Mesenteric fat pad (tissue), 1 donor: ENCODE results near the gene SLC34A1. TPM values are rescaled to one million over a fixed set of nuclear protein-coding genes. Genes with fewer than 3 reads are reported as not detected.
"Not testable (repeated sequence)": the region's sequence is repeated elsewhere in the genome, so short reads cannot be mapped to it uniquely, and the experiment has no call there.

Source experiments
- DNase-seq: peaks from one replicate; pipeline ENCODE4 v3.0.0-alpha.2; 2020; ENCODE audit warnings: low spot score
- total RNA-seq: library from RNA; stranded (reverse); fragmentation: NEBNext Ultra II Directional; extraction: Animal tissue kit (Norgen Biotek cat#: 25700); gene quantifications from one replicate; pipeline ENCODE4 v1.2.1, GENCODE V29; 2021
- donor health status: DM: yes; HTN: yes; CAD: no.

The SLC34A1 gene
- total RNA-seq, 1 donor from 2014 or later: not detected

DNA sequence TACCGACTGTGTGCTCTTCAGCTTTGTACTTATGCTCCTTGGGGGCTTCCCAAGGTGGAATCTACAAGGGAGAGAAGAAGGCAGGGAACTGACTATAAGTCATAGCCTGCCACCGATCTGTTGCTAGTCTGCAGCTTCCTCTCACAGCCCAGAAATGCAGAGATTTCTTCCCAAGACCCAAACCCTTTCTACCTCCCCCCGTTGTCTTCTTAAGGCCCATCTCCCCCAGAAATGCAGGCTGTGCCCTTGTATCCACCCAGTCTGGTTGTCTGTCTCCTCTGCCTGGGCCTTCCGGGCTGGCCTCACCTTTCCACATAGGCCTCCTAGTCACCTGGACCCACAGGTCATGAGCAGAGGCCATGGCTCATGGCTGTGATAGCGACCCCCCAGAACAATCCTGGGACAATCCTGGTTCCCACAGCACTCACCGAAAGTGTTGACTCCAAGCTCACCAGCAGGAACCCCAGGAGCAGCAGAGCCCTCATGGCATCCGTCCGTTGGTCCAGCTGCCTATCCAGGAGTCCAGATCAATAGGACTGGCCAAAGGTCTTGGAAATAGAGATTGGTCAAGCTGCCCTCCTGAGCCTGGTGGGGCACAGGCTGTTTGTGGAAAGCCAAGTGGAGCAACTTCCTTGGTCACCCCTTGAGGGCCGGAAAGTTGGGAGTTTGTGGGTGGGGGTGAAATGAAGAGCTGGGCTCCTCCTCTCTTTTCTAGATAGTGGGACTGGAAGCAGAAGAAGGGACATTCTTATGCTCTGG lies 25.0 kb downstream of the SLC34A1 start, which contains the start of gene F12:
TSS of gene F12 (minus strand) at position 522 of the 759 bp plus-strand sequence. CDS start at position 485, 37 bp downstream.
- DNase-seq: no peak

DNA sequence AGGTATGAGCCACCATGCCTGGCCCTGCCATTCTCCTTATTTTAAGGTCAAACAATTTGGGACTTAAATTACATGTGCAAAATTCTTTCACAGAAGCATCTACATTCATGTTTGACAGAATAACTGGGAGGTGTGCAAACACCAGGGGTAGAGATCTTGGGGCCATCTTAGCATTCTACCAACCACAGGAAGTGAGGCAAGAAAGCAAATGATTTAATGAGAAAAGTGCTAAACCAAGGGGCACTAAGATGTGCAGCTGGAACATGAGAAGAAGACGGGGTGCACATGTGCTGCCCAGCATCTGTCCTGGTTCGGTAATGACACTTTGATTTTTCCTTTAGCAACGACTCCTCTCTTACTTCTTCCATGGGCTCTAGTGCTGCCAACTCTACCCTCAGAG lies 26.3 kb downstream of the SLC34A1 start:
- DNase-seq: no peak

DNA sequence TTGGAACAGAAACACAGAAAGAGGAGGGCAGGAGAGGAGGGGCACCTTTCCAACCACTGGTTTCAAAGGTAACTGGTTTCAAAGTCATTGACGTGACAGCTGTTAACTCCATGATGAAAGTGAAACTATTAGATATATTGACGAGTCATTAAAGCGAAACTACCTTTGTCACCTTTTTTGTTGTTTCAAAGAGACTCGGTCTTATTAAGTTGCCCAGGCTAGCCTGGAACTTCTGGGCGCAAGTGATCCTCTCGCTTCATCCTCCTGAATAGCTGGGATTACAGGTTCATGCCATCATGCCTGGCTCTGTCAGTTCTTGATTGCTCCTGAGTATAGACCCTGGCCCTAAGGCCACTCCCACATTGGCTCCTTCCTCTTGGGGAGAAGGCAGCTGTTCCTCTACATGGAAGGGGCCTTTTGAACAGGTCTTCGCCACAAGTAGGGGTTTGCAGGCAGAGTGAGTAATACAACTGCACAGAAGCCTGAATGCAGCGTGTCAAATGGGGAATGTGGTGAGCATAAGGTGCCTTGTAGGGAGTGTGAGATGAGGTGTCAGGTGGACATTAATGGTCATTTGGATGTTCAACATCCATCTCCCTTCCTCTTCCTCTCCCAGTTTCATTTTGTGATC lies 28.5 kb downstream of the SLC34A1 start:
- no peak for DNase-seq

DNA sequence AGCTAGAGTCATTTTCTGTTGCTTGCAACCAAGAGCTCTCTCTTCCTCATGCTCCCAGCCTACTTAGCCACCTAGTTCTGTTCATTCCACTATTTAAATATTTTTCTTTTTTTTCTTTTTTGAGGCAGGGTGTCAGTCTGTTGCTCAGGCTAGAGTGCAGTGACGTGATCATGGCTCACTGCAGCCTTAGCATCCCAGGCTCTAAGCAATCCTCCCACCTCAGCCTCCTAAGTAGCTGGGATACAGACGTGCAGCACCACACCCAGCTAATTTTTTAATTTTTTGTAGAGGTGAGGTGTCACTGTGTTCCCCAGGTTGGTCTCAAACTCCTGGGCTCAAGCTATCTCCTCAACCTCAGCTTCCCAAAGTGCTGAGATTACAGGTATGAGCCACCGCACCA lies 30.2 kb downstream of the SLC34A1 start:
- no peak for DNase-seq

DNA sequence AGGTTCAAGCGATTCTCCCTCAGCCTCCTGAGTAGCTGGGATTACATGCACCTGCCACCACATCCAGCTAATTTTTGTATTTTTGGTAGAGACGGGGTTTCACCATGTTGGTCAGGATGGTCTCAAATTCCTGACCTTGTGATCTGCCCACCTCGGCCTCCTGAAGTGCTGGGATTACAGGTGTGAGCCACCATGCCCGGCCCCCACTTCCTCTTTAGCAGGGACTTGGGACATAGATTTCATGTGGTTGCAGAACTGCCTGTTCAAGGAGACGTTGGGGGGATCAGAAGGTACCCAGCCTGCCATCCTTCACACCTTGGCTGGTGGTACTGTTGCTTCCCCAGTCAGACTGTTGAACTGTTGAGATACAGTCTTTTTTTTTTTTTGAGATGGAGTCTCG lies 32.8 kb downstream of the SLC34A1 start:
- DNase-seq: not testable (repeated sequence)

DNA sequence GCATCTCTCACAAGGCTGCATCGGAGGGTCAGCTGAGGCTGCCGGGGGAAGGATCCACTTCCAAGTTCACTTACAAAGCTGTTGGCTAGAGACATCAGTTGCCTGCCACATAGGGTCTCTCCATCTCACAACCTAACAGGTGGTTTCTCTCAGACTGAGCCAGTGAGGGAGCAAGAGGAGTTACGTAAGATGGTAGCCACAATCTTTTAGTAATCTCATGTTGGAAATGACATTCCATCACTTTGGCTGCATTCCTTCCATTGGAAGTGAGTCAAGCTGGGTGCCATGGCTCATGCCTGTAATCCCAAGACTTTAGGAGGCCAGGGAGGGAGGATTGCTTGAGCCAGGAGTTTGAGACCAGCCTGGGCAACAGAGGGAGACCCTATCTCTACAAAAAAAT lies 34.8 kb downstream of the SLC34A1 start:
- no peak for DNase-seq

DNA sequence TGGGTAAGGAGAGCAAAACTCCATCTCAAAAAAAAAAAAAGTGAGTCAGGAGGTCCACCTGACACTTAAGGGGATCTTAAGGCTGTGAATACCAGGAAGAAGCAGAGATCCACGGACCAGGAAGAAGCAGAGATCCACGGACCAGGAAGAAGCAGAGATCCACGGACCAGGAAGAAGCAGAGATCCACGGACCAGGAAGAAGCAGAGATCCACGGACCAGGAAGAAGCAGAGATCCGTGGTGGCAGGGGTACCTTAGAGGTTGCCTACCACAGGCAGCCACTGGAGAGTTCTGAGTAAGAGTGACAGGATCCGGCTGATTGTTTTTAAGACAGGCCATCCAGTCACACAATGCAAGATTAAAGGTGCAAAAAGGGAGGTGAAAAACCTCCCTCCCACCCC lies 36.2 kb downstream of the SLC34A1 start:
- not testable (repeated sequence) for DNase-seq

DNA sequence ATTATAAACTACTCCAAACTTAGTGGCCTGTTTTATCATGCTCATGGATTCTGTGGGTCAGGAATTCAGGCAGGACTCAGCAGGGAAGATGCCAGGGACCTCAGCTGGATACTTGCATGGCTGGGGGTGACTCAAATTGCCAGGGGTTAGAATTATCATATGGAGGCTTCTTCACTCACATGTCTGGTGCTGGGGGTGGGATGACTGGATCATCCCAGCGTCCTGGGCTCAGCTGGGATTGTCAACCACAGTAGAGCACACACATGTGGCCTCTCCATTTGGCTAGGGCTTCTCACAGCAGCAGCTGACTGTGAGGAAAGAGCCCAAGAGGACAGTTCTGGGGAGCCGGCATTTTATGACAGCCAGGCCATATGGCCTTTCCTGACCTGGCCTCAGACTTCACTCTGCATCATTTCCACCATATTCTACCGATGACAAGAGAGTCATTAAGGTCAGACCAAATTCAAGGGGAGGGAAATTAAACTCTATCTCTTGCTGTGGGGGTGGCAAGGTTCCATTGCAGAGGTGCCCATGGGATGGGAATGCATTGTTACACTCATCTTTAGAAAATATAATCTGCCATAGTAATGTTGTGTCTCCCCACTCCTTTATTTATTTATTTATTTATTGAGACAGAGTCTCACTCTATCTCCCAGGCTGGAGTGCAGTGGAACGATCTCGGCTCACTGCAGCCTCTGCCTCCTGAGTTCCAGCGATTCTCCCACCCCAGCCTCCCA lies 37.0 kb downstream of the SLC34A1 start:
- no peak for DNase-seq

DNA sequence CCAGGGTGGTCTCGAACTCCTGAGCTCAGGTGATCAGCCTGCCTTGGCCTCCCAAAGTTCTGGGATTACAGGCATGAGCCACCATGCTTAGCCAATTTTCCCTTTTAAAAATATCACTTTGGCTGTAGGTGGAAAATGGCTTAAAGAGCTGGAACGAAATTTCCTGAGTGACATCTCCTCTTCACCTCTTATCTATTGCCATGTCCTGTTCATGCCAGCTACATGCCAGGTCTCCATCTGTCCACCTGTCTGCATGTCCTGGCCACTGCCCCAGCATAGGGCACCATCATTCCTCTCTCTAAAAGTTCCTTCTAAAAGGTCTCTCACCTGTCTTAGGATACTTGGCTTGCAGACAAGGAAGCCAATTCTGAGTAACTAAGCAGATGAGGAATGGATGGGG lies 39.4 kb downstream of the SLC34A1 start:
- DNase-seq: no peak

DNA sequence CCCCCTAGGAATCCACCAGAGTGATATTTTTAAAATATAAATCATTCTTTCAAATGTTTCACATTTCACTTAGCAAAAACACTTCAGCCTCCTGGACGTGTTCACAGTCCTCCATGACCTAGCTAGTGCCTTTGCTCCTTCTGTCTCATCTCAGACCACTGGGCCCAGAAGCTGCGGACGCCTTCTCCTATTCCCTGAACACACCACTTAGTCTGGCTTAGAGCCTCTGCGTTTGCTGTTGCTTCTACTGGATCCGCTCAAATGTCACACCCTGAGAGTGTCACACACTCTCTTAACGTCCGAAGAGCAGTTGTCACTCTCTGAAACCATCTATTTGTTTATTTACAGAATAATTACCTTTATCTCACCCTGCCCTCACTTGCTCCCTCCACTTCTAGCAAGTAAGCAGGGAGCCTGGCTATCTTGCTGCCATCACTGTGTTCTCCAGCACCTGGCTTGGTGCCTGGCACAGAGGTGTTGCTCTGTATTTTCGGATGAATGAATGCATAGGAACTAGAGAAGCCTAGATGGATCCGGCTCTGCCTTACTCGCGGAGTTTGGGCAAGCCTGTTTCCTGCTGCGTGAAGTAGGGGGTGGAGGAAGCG lies 41.1 kb downstream of the SLC34A1 start:
- no peak for DNase-seq

DNA sequence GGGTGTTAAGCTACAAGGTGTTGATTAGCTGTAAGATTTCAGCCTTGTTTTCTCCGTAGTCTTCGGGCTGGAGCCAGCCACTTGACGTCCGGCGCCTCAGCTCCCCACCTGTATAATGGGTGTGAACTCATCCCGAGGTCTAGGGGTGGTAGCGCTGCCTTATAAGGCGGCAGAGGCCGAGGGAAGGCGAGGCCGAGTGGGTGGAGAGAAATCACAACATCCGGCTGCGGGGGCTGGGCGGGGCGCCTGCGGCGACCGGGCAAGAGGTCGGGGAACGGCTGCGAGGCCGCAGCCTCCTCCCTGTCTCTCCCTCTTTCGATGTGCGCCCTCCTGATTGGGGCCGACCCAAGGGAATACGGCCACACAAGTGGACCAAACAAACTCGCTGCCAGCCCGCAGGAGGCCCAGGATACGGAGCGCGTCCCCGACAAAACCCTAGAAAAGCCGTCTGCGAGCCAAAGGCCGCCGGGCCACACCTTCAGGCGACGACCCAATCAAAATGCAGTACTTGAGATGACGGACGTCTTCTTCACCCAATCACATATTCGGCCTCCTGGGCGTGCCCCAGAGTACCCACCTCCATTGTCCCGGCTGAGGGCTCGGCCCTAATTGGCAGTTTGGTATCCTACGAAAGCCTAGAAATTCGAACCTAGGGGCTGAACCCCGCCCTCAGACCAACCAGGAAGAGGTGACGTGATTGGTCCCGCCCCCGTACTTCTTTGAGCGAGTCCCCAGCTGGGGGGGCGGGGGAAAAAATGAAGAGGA lies 41.7 kb downstream of the SLC34A1 start:
- DNase-seq: peak; percentile 99

DNA sequence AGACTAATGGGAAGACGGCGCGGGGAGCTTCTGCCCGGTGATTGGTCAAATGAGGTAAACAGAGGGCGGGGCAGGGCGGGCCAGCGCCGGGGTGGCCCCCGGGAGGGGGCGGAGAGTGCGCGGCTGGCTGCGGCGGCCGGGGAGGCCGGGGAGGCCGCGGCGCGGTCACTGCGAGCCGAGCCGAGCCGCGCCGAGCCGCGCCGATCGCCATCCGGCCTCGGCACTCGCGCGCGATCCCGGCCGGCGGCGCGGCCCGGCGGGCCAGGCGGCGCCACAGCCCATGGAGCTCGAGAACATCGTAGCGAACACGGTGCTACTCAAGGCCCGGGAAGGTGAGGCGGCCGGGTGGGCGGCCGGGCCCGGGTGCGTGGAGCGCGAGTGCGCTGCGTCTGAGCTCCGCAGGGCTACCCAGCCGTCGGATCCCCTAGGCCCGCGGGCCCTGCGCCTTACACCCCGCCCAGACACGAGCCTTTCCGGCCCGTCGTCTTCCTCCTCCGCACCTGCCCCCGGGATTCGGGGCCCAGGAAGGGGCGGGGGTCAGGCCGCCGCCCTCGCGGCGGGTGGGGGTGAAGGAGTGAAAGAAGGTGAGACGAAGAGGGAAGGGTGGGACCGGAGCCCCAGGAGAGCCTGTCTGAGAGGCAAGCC lies 42.5 kb downstream of the SLC34A1 start, which contains the start of gene GRK6:
TSS of gene GRK6 (plus strand) at position 111 of the 645 bp plus-strand sequence. CDS start at position 281, 170 bp downstream.
- no peak for DNase-seq

DNA sequence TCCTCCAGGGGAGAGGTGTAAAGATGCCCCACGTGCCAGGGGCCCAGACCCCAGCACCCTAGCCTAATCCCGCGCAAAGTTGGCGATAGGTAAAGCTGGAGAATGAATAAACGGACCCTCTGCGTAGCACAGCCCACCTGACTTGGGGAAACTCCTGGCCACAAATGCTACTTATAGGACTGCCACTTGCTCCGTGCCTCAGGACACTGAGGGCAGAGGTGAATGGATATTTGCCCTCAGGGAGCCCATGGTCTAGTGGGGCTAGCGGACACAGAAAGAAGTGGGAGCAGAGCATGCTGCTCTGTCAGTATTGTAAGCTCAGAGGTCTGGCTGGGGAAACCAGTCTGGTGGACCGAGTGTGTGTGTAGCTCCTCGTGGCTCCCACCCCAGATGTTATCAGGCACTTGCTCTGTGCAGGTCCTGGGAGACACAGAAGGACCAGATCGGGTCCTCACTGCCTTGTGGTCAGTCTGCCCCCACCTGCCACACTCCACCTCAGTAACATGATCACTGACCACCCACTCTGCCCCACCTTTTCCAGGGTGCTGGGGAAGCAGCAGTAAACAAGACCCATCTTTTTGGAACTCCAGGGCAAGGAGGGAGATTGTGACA lies 43.1 kb downstream of the SLC34A1 start:
- DNase-seq: no peak

DNA sequence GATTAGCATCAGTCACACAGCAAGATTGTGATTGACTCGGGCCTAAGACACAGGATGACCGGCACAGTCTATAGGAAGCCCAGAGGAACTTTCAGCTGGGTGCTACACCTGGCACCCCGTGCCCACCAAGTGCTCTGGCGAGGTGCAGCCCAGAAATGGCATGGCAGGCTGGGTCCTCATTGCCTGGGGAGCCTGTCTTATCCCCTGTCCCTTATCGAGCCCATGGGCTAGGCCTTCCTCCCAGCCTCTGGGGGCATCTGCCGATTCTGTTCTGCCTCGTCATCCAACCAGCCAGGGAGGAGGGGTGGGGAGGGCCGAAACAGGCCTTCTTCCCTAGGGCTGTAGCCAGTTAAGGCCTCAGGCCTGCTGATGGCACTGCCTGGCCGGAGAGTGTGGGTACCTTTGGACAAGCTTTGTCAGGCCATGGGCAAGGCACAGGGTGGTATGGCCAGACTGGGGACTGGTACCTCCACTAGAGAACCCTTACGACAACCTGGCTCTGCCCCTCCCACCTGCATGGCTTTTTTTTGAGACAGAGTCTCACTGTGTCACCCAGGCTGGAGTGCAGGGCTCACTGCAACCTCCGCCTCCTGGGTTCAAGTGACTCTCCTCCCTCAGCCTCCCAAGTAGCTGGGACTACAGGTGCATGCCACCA lies 43.8 kb downstream of the SLC34A1 start:
- DNase-seq: no peak

DNA sequence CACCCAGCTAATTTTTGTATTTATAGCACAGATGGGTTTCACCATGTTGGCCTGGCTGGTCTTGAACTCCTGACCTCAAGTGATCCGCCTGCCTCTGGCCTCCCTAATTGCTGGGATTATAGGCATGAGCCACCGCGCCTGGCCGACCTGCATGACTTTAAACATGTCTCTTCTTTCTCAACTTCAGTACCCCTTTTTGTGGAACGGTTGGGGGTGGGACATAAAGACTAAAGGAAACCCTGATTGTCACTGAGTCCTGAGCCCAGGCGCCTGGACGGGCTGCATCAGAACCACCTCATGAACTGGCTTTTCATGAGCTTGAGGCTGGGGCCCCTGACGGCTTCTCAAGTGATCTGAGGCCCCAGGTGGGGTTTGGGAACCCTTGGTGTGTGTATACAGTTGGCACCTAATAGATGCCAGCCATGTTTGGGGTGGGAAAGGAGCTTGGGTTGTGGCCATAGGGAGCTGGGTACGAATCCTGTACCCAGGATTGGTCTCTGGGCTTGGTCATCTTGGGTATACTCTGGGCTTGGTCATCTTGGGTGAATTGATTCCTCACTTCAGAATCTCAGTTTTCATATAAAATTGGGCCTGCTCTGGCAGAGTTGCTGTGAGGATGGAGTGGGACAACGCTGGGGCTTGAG lies 44.5 kb downstream of the SLC34A1 start:
- no peak for DNase-seq

DNA sequence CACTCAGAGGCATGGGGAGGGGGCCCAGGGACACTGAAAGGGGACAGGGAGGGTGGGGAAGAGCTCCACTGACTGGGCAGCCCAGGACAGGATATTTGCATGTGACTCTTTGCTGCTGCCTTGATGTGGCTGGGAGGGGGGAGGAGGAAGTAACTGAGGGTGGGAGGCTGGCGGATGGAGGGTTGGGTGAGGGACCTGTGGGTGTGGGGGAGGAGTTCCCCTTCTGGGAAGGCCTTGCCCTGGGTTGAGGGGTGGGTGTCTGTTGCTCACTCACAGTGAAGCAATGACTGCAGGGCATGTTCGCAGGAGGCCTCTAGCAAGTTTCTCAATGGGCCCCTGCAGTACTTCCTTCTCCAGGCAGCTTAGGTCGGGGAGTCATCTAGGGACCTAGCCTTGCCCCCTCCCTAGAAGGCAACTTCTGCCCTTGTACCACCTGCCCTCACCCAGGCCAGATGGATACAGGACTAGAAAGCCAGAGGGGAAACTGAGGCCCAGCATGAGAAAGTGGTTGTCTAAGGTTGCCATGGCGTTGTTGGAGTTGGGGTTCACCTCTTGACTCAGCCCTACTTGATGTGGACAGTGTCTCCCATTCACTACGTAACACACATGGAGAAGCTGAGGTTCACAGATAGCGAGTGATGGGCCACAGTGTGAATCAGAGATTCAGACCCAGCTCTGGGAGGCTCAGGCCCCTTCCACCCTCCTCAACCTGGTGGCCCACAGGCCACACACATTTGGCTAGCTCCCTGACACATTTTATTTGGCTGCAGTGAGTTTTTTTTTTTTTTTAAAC lies 45.2 kb downstream of the SLC34A1 start:
- no peak for DNase-seq

DNA sequence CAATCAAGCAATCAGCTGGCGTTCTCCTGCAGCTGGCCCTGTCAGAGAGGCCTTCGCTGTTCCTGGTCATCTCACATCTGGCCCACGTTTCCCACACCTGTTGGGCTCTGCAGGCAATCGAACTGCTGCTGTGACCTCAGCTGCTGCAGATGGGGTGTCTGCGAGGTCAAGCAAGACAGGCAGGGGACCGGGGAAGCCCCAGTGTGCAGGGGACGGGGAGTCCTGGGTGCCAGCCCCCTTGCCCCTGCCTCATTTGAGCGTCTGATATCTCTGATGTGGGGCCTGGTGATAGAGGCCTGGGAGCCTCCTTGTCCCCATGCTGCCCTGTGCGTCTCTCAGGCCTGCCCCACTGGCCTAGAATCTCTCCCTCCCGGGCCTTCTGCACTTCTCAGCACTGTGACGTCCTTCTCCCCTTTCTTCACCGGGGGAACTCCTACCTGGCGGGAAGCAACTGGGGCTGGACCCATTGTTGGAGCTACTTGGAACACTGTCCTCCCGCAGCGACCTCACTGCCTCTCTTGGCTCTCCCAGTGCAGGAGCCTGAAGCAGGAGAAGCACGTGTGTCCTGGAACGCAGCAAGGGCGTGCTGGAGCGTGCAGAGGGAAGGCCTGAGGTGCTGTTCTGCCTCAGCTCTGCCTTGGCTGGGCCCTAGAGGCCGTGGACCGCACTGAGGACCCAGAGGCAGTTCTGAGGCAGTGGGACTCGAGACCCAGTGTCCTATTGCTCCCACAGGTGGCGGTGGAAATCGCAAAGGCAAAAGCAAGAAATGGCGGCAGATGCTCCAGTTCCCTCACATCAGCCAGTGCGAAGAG lies 46.1 kb downstream of the SLC34A1 start:
- no peak for DNase-seq
